HCT116 (cell line): ENCODE results near the gene GFOD1.

Source experiments
- ATF3 ChIP-seq: IDR thresholded peaks from 2 replicates; pipeline ENCODE4 v1.6.1; 2012
- CTCF ChIP-seq, 3 experiments: fragments of 200-600 bp in 1 of 3; sonication (generic) in 1 of 3; IDR thresholded peaks in 2 of 3; conservative IDR thresholded peaks in 1 of 3; 2 replicates each; pipeline ENCODE4 v1.5.1; 2012 to 2017; ENCODE audit warnings: low read depth in 2 of 3, low read length in 2 of 3, antibody characterized with exemption in 1 of 3, borderline replicate concordance in 1 of 3, control low read depth in 1 of 3, mild to moderate bottlenecking in 1 of 3, mixed read lengths in 1 of 3, mixed run types in 1 of 3, moderate library complexity in 1 of 3; ENCODE audit not compliant: insufficient read depth in 1 of 3
- EZH2 ChIP-seq: fragments of 200-600 bp; sonication (generic); IDR thresholded peaks from 2 replicates; pipeline ENCODE4 v1.6.1; 2017; ENCODE audit warnings: antibody characterized with exemption, mixed run types
- MAX ChIP-seq: IDR thresholded peaks from 2 replicates; pipeline ENCODE4 v1.6.1; 2012
- POLR2A ChIP-seq: IDR thresholded peaks from 2 replicates; pipeline ENCODE4 v1.7.0; 2011; ENCODE audit warnings: borderline replicate concordance; ENCODE audit not compliant: insufficient read depth, insufficient read length; ENCODE audit errors: extremely low read depth
- POLR2AphosphoS5 ChIP-seq: IDR thresholded peaks from 2 replicates; pipeline ENCODE4 v1.6.1; 2011; ENCODE audit warnings: mild to moderate bottlenecking, low read depth, low read length, moderate library complexity
- RAD21 ChIP-seq: IDR thresholded peaks from 2 replicates; pipeline ENCODE4 v1.6.1; 2012; ENCODE audit warnings: low read depth, mild to moderate bottlenecking
- SIN3A ChIP-seq: IDR thresholded peaks from 2 replicates; pipeline ENCODE4 v1.6.1; 2012; ENCODE audit warnings: low read depth
- SP1 ChIP-seq: IDR thresholded peaks from 2 replicates; pipeline ENCODE4 v1.6.1; 2012; ENCODE audit warnings: low read depth
- ZFX ChIP-seq: fragments of 450-650 bp; IDR thresholded peaks from 2 replicates; pipeline ENCODE4 v1.6.1; 2017

GRCh38 chr6:13474787-13475186 lies 12.6 kb downstream of the GFOD1 start:
- TF ChIP-seq POLR2AphosphoS5: no peak
- no peak for TF ChIP-seq RAD21
- no peak for TF ChIP-seq CTCF (IDR thresholded peaks at IDR 0.05 in 2 of 3, conservative IDR thresholded peaks at IDR 0.05 in 1 of 3; ENCODE audit: borderline replicate concordance in 1 of 3, insufficient read depth in 1 of 3, low read depth in 2 of 3, low read length in 2 of 3)
- TF ChIP-seq MAX: no peak
- no peak for TF ChIP-seq POLR2A
- no peak for TF ChIP-seq EZH2
- TF ChIP-seq ZFX: no peak
- no peak for TF ChIP-seq SP1
- no peak for TF ChIP-seq ATF3
- TF ChIP-seq SIN3A: no peak
